Ramos (cell line): ENCODE measurements around the gene GTF3C4.
"Not testable (repeated sequence)": the region's sequence is repeated elsewhere in the genome, so short reads cannot be mapped to it uniquely, and the experiment has no call there.

Experiments
- in situ Hi-C: fragments of 300-500 bp; cut with MboI; formaldehyde crosslinking; loops from one replicate; pipeline ENCODE4 v1.14.3; 2022; ENCODE audit warnings: low sequenced_read_pairs; ENCODE audit not compliant: unreplicated experiment

The GTF3C4 gene

GRCh38 chr9:132697230-132697629, 27.0 kb downstream of the GTF3C4 start:
- in situ Hi-C loops: no loop called here

- in situ Hi-C loops: no loop called here
Measured at GRCh38 chr9:132698989-132699388, 28.7 kb downstream of the GTF3C4 start.

DNA sequence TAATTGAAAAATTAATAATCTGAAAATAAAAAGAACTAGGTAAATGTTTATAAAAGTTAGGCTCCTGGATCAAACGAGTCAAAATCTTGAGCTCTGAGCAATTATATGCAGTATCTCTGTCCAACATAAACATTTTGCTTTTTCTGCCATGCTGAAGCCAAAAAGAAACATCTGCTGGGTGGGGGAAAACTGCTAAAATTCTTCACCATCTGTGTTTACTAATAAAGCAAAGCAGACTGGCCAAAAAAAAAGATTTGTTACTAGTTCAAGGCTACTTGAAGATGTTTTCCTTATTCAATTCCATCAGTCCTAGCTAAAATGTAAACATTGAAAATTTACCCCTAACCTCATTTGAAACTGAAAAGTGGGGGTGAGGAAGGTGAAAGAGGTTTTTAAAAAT, 29.7 kb downstream of the GTF3C4 start:
- in situ Hi-C loops: no loop called here

GRCh38 chr9:132702254-132702653, 32.0 kb downstream of the GTF3C4 start:
- in situ Hi-C loops: no loop called here

DNA sequence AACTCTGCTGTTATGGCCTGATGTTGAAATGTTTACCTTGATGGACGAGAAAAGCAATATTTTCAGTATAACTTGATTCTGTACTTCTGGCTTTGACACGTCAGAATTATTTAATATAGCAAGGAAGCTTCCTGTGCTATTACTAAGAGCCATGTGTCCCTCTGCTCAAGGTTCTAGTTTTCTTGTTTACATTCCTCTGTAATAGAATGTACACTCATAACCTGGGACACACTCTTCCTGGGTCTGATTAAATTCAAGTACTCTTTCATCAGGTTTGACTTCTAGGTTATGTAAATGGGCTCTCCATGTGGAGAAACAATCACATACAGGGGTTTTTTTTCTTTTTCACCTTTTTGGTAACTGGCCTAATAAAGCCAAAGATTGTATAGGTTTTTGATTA, 33.1 kb downstream of the GTF3C4 start:
- in situ Hi-C loops: no loop called here

DNA sequence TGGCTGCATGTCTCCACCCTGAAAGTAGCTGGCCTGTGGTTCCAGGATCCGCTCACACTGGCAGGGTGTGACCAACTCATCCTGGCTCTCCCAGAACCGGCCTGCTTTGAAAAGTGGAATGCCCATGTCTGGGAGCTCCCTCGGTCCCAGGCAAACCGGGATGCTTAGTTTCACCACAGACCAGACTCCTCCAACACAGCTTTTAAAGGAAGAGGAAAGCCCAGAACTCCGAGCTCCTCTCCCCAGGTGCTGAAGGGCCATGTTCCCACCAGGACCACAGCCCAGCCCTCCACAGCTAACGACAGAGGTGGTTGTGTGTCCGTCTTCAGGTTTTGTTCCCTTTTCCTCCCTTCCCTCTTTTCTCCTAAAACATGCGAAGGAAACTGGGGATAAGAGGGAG, 38.0 kb downstream of the GTF3C4 start:
- in situ Hi-C loops: no loop called here

- in situ Hi-C loops: no loop called here
Measured at GRCh38 chr9:132708769-132709430, 38.6 kb downstream of the GTF3C4 start.

- in situ Hi-C loops: no loop called here
Measured at GRCh38 chr9:132710333-132710732, 40.1 kb downstream of the GTF3C4 start.

DNA sequence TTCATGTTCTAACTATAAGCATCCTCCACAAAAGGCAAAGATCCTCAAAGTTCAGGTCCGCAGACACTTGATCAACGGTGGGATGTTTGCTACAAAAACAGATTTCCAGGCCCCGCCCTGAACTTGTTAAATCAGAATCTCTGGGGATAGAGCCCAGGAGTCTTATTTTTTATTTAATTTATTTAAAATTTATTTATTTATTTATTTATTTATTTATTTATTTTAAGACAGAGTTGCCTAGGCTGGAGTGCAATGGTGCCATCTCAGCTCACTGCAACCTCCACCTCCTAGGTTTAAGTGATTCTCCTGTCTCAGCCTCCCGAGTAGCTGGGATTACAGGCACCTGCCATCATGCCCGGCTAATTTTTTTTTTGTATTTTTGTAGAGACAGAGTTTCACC, 40.9 kb downstream of the GTF3C4 start:
- in situ Hi-C loops: not testable (repeated sequence)

- in situ Hi-C loops: no loop called here
Measured at GRCh38 chr9:132711846-132712245, 41.6 kb downstream of the GTF3C4 start.

DNA sequence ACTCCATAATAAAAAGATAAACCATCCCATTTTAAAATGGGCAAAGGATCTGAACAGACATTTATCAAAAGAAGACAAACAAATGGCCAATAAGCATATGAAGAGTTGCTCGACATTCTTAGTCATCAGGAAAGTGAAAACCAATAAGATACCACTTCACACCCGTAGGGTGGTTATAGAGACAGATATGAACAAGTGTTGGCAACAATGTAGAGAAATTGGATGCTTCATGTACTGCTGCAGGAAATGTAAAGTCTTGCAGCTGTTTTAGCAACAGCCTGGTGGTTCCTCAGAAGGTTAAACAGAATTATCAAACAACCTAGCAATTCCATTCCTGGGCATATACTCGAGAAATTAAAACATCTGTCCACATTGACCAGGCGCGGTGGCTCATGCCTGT, 42.5 kb downstream of the GTF3C4 start:
- in situ Hi-C loops: no loop called here

GRCh38 chr9:132716007-132716406, 45.7 kb downstream of the GTF3C4 start:
- in situ Hi-C loops: no loop called here

DNA sequence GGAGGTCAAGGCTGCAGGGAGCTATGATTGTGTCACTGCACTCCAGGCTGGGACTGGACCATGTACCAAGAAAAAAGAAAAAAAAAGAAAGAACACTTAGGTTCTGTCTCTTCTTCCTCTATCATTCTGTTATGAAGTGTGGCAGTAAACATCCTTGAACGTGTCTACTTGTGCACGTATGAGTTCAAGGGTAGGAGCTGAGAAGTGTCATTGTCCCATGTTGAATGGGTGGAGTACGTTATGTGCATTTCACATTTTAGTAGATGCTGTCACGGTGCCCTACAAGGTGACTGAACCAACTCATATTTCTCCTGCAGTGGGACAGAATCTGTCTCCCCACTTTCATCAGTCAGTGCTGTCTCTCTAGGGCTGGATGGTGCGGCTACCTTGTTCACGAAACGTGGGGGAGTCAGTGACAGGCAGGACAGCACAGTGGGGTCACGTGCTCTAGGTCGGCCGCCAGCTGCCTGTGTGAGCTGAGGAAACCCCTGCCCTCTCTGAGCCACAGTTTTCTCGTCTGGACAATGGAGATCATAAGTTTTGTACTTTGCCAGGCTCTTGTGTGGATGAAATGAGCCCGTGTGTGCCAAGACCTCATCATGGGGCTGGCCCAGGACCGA, 47.2 kb downstream of the GTF3C4 start:
- in situ Hi-C loops: no loop called here

DNA sequence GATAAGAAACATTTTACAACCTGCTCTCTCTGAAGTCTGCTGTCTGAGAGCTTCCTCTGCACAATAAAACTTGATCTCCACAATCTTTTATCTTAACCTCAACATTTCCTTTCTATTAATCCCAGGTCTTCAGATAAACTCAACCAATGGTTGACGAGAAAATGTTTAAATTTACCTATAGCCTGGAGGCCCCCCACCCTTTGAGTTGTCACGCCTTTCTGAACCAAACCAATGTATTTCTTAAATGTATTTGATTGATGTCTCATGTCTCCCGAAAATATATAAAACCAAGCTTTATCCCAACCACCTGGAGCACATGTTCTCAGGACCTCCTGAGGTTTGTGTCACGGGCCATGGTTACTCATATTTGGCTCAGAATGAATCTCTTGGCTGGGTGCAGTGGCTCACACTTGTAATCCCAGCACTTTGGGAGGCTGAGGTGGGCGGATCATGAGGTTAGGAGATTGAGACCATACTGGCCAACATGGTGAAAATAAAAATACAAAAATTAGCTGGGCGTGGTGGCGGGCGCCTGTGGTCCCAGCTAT, 48.2 kb downstream of the GTF3C4 start:
- in situ Hi-C loops: not testable (repeated sequence)

DNA sequence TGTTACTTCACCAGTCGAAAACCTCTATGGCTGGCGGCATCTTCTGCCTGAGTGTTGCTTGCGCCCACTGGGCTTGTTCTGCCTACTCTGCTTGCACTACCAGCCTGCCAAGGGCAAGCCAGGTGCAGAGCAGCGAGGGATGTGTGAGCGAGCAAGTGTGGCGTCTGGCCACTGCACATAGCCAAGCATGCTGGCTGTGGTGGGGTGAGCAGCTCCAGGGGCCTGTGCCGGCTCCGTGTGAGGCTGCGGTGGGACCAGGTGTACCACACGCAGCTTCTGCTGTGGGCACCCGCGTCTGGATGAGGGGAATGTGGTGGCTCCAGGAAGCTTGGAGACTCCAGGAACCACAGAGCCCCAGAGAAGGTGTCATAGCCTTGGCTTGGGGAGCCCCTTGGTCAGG, 51.4 kb downstream of the GTF3C4 start:
- in situ Hi-C loops: no loop called here

DNA sequence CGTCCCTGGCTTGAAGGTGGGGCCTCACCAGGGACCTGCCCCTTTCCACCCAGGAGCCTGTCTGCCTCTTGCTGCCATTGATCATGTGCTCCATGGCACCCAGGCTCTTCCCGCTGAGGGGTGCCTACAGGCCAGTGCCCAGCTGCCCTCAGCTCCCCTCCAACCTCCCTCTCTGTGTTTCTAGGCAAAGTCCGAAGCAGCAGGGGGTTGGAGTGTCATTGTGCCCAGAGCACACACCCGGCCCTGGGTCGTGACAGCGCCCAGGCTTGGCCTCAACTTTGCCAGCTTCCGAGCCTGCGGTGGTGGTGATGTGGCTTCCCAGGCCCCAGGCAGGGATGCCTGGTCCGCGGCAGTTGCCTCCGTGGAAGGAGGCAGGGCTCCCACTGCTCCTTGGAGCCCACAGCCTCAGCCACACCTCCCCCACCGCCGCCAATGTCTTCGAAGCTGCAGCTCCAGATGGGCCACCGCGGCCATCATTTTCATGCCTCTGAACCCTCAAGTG, 52.4 kb downstream of the GTF3C4 start:
- in situ Hi-C loops: no loop called here

- in situ Hi-C loops: no loop called here
Measured at GRCh38 chr9:132723809-132724208, 53.5 kb downstream of the GTF3C4 start.

DNA sequence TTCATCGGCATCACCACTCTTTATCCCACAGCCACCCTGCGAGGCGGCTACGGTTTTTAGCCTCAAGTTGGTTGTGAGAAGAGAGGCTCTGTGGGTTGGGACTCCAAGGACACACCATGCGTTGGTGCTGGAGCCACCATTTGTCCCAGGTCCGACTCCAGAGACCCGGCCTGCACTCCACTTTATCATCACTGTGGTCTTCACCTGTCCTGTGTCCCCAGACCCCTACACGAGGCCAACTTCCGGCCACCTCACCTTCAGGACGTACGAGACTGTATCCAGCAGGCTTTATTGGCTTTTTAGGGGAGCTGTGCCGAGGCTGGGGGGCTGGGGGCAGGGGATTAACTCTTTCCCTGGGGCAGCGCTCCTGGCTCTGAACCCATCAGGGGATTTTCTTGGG, 55.0 kb downstream of the GTF3C4 start:
- in situ Hi-C loops: no loop called here

GRCh38 chr9:132726576-132727130, 56.4 kb downstream of the GTF3C4 start:
- in situ Hi-C loops: no loop called here

DNA sequence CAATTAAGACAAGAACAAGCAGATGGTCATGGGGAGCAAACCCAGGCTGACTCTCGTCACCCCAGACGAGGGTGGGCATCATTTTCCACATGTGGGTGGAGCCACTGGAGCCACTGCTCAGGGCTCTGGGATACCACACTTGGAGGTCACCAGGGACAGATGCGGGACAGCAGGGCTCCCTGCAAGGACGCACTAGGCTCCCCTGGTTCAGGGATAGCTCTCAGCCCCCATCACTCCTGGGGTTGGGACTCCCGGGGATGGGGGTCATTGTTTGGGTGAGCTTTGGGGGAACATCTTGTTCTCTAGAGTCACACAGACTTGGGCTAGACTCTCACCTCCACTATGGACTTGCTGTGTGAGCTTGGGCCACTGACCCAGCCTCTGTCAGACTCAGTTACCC, 57.8 kb downstream of the GTF3C4 start:
- in situ Hi-C loops: no loop called here

DNA sequence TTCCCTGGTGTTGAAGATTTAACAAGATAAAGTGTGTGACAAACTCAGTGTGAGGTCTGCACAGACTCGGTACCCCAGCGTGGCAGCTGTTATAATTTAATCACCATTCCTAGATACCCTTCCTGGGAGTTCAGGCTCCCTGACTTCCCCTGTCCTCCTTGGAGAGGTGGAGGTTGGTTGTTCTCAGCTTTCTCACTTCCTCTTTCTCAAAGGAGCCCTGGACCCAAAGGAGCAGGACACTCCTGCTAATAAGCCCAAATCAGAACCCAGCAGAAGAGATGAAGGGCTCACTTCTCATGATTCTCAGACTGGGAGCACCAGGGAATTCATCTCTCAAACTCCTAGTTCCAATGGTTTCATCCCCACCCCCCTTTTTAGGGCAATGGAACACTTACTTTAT, 58.2 kb downstream of the GTF3C4 start:
- in situ Hi-C loops: no loop called here
